ENCODE measurements around the gene SLC27A3.

Gene SLC27A3

GRCh38 chr1:153799566-153800465 is 24.6 kb downstream of the SLC27A3 start:
- no peak for DNase-seq

- no peak for DNase-seq
Observed at GRCh38 chr1:153800516-153800915, 25.3 kb downstream of the SLC27A3 start.

GRCh38 chr1:153801028-153801625 is 25.9 kb downstream of the SLC27A3 start:
- DNase-seq, result no peak

GRCh38 chr1:153801786-153802697 is 26.8 kb downstream of the SLC27A3 start:
- DNase-seq, result no peak

GRCh38 chr1:153803470-153804056 is 28.4 kb downstream of the SLC27A3 start:
- no peak for DNase-seq

- no peak for DNase-seq
Observed at GRCh38 chr1:153804112-153804511, 28.9 kb downstream of the SLC27A3 start.

GRCh38 chr1:153805042-153805745 is 30.0 kb downstream of the SLC27A3 start:
- peak; percentile 44 for DNase-seq

- no peak for DNase-seq
Observed at GRCh38 chr1:153805886-153806719, 30.9 kb downstream of the SLC27A3 start.

- no peak for DNase-seq
Observed at GRCh38 chr1:153816283-153816889, 41.2 kb downstream of the SLC27A3 start.

GRCh38 chr1:153818876-153819275 is 43.7 kb downstream of the SLC27A3 start:
- no peak for DNase-seq

- no peak for DNase-seq
Observed at GRCh38 chr1:153827168-153827964, 52.2 kb downstream of the SLC27A3 start.
